HG03175 (cell line): Measurements from ENCODE around the gene ADCY1.

ENCODE experiments used
- ATAC-seq: cut with Tn5 transposase; IDR thresholded peaks from one replicate; pipeline ENCODE4 v1.9.1; 2021; ENCODE audit warnings: mild to moderate bottlenecking, moderate library complexity; ENCODE audit not compliant: unreplicated experiment

Gene ADCY1

GRCh38 chr7:45623157-45623556 is 49.0 kb downstream of the ADCY1 start:
- no peak for ATAC-seq

- ATAC-seq, result no peak
Measured at GRCh38 chr7:45623740-45624391, 49.7 kb downstream of the ADCY1 start.

DNA sequence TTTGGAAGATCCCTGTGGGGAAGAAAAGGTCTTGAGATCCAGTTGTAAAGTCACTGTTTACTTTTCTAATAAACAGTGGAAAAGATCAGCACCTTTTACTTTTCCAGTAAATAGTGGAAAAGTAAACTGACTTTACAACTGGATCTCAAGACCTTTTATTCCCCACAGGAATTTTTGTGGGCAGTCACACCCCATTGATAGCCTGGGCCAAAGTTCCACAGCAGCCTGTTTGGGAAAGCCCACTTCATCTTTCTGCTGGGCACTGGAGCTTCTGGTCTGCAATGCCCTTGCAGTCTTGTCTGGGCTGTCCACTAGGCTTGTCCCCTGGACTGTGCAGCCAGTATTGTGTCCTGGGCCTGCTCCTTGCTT is 50.2 kb downstream of the ADCY1 start:
- no peak for ATAC-seq

DNA sequence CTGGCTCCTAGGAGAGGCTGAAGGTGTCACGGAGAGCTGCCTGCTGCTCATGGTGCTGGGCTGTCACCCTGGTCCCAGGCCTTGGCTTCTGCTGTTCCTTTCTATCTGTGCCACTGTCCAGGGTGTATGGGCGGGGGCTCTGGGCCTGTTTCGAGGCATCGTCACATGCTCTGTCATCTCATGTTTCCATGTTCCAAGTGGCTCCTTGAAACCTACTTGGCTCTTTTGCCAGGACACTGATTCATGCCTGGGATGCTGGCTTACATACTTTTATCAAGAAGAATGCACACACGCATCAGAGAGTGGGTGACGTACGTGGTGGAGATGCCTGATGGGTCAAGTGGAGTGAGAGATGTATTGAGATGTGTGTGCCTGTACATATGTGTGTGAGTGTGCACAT is 50.9 kb downstream of the ADCY1 start:
- no peak for ATAC-seq

DNA sequence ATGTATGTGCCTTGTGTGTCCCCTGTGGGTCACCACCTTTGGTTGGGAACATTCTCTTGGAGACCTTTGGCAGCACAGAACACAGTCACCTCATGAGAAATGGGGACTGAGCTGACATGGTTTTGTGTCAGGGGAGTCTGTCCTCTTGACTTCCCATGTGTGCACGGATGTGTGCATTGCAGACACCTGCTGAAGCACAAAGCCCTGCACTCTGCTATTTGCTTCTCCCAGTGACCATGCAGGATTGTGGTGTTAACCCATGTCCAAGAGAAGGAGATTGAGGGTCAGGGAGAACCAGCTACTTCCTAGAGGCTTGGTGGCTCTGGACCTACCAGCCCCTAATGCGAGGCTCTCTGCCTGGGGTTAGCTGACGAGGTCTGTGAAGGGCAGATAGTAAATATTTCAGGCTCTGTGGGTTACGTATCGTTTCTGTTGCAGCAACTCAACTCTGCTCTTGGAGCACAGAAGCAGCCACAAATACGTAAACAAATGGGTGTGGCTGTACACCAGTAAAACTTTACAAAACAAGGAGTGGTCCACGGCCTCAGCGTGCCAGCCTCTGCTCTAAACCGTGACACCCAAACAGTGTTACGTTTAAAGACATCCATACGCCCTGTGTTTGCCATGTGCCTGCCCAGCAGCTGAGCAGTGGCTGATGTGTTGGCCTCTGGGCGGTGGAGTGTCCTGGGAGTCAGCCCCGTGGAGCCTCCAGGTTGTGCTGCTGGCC is 51.7 kb downstream of the ADCY1 start:
- ATAC-seq, result no peak

GRCh38 chr7:45626441-45627430 is 52.6 kb downstream of the ADCY1 start:
- no peak for ATAC-seq

DNA sequence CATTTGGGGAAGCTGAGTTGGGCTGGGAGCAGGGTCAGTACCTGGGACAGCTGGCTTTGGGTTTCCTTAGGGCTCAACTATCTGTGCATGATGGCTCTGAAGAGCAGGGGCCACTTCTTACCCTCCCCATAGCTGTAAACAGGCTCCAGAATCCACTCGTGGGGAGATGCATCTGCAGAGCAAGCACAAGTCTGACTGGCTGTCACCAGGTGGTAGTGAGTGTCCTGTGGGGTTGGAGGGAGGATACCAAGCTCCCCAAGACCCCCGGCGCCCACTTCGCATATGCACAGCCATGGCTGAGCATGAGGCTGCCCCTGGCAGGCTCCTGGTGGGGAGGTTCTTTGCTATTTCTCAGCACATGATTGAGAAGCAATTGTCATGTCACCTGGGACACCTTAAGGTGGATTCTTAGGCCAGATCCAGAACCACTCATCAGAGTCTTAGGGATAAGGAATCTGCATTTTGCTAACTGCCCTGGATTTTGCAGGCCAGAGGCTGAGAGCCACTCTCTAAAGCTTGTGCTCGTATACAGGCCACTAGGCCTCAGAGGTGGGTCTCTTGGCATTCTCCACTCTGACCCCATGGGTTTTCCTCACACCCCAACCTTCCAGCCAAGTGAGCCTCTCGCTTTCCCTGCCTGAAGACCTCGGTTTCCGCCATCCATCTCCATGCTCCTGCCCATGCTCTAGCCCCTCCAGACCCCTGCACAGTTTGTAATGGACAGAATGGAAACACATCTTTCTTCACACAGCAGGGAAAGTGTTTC is 53.7 kb downstream of the ADCY1 start:
- no peak for ATAC-seq

GRCh38 chr7:45631569-45631968 is 57.4 kb downstream of the ADCY1 start:
- ATAC-seq, result no peak

DNA sequence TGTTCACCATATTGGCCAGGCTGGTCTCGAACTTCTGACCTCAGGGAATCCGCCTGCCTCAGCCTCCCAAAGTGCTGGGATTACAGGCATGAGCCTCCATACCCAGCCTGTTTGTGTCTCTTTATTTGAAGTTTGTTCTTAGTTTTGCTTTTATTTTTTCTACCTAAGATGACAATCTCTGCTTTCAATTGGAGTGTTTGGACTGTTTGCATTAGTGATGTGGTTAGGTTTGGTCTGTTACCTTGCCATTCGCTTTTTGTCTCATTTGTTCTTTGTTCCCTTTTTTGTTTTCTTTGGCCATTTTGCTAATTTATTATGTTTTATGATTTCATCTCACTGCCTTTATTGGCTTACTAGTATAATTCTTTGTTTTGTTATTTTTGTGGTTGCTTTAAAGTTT is 62.6 kb downstream of the ADCY1 start:
- no peak for ATAC-seq

DNA sequence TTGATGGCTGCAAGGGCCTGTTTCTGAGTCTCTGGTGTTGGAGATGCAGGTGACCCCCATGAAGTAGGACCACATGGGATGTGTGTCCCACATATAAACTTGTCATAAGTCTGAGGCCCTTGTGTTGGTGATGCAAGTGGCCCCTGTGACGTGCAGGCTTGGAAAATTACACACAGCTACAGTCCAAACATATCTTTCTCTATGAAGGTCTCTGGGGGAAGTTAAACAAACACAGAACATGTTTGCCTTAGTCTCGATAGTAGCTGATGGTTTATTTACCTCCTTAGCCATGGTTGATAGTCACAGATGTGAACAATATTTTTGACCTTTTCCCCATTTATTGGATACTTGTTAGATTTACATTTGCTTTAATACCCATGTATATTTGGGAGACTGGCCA is 64.7 kb downstream of the ADCY1 start:
- ATAC-seq, result no peak

DNA sequence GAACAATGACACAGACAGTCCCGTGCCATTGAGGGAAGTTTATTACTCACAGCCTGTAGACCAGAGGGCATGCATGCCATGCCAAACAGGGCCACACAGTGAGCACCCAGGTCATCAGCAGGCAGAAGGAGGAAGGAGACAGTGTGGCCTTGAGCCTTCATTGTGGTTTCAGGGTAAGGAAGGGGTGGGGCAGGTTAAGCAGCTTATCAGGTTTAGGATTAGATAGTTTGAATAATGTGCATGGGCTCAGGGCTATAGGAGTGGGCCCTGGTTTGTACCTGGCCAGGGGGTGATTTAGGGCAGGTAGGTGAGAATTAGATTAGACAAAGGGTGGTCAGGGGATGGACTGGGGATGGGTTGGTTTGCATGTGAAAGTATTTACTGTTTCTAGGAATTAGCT is 67.9 kb downstream of the ADCY1 start:
- ATAC-seq, result no peak

GRCh38 chr7:45643630-45644029 is 69.5 kb downstream of the ADCY1 start:
- no peak for ATAC-seq

DNA sequence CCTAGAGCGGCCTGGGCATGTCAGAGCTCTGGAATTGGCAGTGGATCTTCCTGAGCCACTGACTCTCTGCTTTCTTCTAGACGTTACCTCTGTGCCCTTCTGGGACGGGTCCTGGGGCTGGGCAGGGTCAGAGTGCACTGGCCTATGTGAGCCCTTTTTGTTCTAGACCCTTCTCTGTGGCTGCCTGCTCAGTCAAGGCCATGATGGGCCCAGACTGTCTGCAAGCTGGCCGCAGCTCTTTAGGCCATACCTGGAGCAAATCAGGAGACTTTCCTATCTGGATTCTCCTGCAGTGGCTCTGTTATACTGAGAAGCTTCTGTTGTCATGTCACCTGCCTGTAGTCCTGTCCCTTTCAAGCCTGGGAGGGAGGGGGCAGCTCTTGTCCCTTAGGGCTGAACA is 70.1 kb downstream of the ADCY1 start:
- no peak for ATAC-seq

GRCh38 chr7:45645141-45645969 is 71.2 kb downstream of the ADCY1 start:
- no peak for ATAC-seq

GRCh38 chr7:45646207-45646821 is 72.1 kb downstream of the ADCY1 start:
- no peak for ATAC-seq

- no peak for ATAC-seq
Measured at GRCh38 chr7:45646996-45647825, 73.0 kb downstream of the ADCY1 start.

DNA sequence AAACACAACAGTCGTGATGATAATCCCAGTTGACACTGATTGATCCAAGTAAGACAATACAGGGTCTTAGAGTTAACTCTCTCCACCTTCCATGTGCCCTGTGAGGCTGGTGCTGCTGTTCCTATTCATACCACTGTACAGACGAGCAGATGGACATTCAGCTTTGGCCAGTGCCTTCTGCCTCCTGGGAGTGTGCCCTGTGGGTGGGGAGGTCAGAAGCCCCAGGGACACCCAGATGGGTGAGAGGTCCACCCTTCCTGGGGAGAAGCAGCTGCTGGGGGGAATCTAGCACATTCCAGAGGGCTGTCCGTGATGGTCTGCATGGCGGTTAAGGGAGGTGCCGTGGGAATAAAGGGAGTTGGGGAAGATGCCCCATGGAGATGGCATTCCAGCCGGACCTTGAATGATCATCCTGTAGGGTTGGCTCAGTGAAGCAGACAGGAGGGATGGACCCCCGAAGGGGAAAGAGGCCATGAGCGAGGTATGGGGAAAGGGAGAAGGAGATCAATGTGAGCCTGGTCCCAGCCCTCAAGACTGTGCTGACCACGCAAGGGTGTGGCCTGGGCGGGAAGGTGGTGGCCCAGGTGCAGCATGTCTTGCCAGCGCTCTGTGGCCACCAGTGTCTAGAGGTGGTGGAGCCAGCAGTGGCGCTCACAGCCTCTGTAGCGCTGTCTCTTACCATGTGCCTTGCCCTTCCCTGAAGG is 74.0 kb downstream of the ADCY1 start:
- ATAC-seq, result no peak

DNA sequence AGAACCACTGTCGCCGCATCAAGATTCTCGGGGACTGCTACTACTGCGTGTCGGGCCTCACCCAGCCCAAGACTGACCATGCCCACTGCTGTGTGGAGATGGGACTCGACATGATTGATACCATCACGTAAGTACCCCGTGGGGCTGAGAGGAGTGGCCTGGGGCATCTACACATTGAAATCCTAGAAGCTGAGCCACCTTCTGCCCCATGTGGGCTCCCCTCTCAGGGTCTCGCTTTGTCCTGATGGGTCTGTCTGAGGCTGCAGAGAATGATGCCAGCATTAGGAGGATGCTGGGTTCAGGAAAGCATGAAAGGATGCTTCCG is 74.5 kb downstream of the ADCY1 start:
- ATAC-seq, result no peak
